Measurements from ENCODE around the gene SLC24A2.

DNA sequence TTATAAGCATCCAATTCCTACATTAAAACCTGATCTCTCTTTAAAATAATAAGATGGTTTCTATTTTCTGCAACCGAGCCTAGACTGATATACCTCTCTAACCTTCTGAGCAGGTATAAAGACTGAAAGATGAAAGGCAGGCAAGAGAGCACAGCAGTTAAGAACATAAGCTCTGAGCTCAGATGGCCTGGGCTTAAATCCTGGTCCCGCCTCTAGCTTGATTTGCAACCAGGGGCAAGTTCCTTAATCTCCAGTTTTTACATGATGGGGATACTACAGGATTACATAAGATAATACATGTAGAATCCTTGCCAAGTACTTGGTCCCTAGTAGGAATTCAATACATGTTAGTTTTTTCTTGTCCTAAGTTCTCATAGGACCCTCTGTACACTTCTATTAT lies 33.9 kb downstream of the SLC24A2 start:
- TF ChIP-seq, protein P1, sequence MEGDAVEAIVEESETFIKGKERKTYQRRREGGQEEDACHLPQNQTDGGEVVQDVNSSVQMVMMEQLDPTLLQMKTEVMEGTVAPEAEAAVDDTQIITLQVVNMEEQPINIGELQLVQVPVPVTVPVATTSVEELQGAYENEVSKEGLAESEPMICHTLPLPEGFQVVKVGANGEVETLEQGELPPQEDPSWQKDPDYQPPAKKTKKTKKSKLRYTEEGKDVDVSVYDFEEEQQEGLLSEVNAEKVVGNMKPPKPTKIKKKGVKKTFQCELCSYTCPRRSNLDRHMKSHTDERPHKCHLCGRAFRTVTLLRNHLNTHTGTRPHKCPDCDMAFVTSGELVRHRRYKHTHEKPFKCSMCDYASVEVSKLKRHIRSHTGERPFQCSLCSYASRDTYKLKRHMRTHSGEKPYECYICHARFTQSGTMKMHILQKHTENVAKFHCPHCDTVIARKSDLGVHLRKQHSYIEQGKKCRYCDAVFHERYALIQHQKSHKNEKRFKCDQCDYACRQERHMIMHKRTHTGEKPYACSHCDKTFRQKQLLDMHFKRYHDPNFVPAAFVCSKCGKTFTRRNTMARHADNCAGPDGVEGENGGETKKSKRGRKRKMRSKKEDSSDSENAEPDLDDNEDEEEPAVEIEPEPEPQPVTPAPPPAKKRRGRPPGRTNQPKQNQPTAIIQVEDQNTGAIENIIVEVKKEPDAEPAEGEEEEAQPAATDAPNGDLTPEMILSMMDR (IDR thresholded peaks at IDR 0.05), result no peak
- TF ChIP-seq ZFX (IDR thresholded peaks at IDR 0.05; ENCODE audit: borderline replicate concordance), result no peak

All from 22Rv1 (cell line).